HFF-Myc (cell line): ENCODE data around the gene SLC4A1.

Experiments used
- DNase-seq: peaks from one replicate; pipeline ENCODE4 v3.0.0-alpha.2; 2011; ENCODE audit warnings: low read depth; ENCODE audit errors: extremely low read depth
- H3K4me3 ChIP-seq: replicated peaks from 2 replicates; pipeline ENCODE4 v1.5.1; 2011; ENCODE audit warnings: low read depth, mild to moderate bottlenecking, control low read depth, low read length
- TF ChIP-seq, protein P1 (sequence below): IDR thresholded peaks from 2 replicates; pipeline ENCODE4 v1.5.1; 2012; ENCODE audit warnings: mild to moderate bottlenecking, low read depth, low read length, control low read depth; ENCODE audit errors: missing control alignments

Gene SLC4A1

DNA sequence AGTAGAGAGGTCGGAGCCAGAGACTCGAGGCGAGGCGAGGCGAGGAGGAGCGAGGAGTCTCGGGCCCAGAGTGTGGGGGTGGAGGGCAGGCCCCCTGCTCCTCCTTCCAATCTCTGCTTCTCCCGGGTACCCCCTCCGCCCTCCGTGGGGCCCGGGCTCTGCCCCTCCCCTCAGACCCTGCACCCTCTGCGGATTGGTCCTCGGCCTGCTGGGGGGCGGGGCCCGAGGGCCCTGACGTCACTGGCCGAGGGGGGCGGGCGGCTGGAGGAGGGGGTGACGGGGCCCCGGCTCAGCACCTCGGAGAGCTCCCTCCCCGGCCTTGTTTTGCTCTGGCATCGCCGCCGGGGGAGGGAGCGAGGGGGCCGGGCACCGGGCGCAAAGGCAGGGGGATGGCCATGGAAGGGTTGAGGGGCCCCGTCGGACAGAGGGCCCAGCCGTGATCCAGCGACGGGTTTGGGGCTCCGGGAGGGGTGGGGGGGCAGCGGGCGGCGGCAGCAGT, 40.4 kb upstream of the SLC4A1 start, which contains the start of gene RUNDC3A:
RUNDC3A (plus strand) TSS at position 282 of the 499 bp plus-strand sequence. CDS start 232 bp downstream, outside the sequence.
- H3K4me3 ChIP-seq: peak within 1 kb of the TSS; percentile 19; the same call in 1 of the 2 replicates
- TF ChIP-seq, protein P1, sequence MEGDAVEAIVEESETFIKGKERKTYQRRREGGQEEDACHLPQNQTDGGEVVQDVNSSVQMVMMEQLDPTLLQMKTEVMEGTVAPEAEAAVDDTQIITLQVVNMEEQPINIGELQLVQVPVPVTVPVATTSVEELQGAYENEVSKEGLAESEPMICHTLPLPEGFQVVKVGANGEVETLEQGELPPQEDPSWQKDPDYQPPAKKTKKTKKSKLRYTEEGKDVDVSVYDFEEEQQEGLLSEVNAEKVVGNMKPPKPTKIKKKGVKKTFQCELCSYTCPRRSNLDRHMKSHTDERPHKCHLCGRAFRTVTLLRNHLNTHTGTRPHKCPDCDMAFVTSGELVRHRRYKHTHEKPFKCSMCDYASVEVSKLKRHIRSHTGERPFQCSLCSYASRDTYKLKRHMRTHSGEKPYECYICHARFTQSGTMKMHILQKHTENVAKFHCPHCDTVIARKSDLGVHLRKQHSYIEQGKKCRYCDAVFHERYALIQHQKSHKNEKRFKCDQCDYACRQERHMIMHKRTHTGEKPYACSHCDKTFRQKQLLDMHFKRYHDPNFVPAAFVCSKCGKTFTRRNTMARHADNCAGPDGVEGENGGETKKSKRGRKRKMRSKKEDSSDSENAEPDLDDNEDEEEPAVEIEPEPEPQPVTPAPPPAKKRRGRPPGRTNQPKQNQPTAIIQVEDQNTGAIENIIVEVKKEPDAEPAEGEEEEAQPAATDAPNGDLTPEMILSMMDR: no peak
- DNase-seq: no peak

DNA sequence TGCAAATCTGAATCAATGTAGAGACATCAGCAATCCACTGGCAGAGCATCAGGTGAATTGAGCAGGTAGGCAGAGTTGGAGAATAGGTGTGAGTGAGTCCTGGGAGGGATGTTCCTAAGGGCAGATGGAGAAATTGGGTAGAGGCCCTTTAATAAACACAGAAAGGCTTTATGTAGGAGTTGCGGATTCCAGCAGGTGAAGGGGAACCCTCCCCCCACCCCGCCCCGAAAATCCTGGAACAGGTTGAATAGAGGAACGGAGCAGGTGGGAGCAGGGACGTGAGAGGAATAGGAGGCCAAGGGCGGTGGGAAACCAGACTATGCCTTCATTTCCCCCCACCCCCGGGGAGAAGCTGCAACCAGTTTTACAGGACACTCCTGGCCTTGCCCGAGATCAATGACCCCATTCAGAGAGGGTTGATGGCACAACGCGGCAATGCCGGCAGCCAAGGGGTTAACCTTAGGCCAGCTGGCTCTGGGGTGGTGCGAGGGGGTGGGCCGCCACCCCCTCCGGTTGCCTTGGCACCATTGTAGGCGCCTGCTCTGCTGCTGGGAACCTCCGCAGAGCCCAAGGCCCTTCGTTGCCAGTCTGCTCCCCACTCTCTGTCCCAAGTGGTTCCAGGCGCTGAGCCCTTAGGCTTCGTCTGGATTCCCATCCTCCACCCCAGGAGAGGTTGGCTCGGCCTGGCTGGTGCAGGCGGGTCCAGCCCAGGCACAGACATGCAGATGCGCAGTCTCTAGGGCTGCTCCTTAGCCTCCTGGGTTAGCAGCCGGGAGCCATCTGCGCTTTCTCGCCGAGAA, 39.7 kb upstream of the SLC4A1 start:
- H3K4me3 ChIP-seq: no peak overlapping the region
- TF ChIP-seq, protein P1: no peak
- no peak for DNase-seq

DNA sequence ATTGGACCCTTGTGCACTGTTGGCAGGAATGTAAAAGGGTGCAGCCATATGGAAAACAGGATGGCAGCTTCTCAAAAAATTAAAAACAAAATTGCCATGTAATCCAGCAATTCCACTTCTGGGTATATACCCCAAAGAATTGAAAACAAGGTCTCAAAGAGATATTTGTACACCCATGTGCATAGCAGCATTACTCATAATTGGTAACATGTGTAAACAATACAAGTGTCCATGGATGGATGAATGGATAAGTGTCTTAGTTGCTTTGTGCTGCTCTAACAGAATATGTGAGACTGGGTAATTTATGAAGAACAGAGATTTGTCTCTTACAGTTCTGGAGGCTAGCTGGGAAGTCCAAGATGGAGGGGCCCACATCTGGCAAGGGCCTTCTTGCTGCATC, 36.7 kb upstream of the SLC4A1 start:
- no peak for DNase-seq
- TF ChIP-seq, protein P1: no peak
- no peak overlapping the region for H3K4me3 ChIP-seq

DNA sequence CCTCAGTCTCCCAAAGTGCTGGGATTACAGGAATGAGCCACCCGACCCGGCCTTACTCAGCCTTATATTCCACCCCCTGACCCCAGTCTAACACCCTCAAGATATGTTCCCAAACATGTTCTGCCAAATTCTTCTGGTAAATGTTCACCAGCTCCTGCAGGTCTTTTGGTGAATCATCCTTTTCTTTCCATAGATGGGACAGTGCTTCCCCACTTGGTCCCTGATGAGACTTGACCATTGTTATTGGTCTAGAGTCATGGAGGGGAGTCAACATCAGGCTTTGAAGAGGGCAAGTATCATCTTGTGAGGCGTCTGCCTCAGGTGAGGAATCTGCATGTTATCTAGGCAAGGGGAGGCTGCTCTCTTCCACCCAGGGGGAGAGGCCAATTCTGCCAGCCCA, 30.0 kb upstream of the SLC4A1 start:
- TF ChIP-seq, protein P1: no peak
- no peak overlapping the region for H3K4me3 ChIP-seq
- DNase-seq: no peak

DNA sequence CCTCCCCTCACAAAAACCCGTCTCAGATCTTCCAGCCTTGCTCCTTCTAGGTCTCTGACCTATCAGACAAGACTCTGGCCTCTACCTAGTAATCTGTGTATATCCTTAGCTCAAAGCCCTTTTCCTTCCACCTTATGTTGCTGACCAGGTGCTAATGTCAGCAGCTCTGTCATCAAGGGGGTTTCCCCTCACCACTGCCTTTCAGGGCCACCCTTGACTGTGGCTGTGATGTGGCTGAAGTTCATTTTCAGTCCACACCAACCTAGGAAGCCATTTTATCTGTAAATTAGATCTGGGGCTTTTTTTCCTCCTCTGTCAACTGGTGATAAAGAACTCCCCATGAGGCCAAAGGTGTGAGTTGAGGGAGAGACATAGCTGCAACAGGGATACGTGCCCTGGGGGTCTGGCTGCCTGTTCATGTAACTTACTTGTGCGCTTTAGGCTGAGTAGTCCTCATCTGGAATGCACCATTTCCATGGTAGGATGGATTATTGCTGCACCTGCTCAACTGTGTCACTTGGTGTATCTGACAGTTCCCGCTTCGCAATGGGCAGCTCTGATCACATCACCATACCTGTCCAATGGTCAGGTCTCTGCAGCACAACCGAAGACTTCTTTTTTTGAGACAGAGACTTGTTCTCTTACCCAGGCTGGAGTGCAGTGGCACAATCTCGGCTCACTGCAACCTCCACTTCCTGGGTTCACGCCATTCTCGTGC, 25.7 kb upstream of the SLC4A1 start:
- TF ChIP-seq, protein P1: no peak
- no peak for DNase-seq
- no peak overlapping the region for H3K4me3 ChIP-seq

DNA sequence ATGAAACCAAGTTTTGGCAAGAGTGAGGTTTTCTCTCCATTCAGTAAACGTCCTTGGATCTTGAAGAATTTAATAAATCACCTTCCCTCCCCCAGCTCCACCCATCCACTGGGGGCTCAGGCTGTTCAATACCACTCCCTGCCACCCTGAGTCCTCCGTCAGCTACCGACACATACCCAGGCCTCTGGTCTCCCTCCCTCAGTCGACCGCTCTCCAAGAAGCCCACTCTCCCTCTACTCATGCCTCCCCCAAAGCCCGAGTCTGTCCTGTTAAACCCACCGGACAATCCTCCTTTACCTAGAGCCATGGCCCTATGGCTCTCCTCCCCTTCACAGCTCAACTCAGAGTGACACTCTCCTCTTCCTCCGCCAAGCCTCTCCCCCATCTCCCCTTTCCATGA, 19.7 kb upstream of the SLC4A1 start:
- no peak for DNase-seq
- H3K4me3 ChIP-seq: no peak overlapping the region
- TF ChIP-seq, protein P1: no peak
